GM12872 (cell line): ENCODE measurements around the gene GNAO1.

Experiments
- CTCF ChIP-seq: IDR thresholded peaks from 3 replicates; pipeline ENCODE4 v1.5.1; 2011; ENCODE audit warnings: low read depth, mild to moderate bottlenecking, low read length, moderate library complexity; ENCODE audit not compliant: insufficient read depth

GNAO1 gene

GRCh38 chr16:56341656-56342399 is 150.5 kb downstream of the GNAO1 start:
- no peak for TF ChIP-seq CTCF

GRCh38 chr16:56343661-56344517 is 152.6 kb downstream of the GNAO1 start:
- no peak for TF ChIP-seq CTCF

- no peak for TF ChIP-seq CTCF
Measured at GRCh38 chr16:56344518-56345405, 153.5 kb downstream of the GNAO1 start.

- no peak for TF ChIP-seq CTCF
Measured at GRCh38 chr16:56345406-56346050, 154.2 kb downstream of the GNAO1 start.

- no peak for TF ChIP-seq CTCF
Measured at GRCh38 chr16:56346131-56346890, 155.0 kb downstream of the GNAO1 start.

GRCh38 chr16:56347166-56347565 is 155.9 kb downstream of the GNAO1 start:
- TF ChIP-seq CTCF: no peak
